Neural cell (in vitro differentiated cells): ENCODE data around the gene MRPL30. TPM values are rescaled to one million over a fixed set of nuclear protein-coding genes. Genes with fewer than 3 reads are reported as not detected.

Source experiments
- H2AFZ ChIP-seq: fragments of 200-600, 300-800 bp; sonication (generic), shearing (Covaris generic); 2 replicates; pipeline ENCODE4 v1.6.0; 2014; ENCODE audit warnings: low read depth, mild to moderate bottlenecking, antibody characterized with exemption, low read length, moderate library complexity
- H3F3A ChIP-seq: fragments of 200-600 bp; shearing (Covaris generic); 2 replicates; pipeline ENCODE4 v1.6.1; 2016; ENCODE audit warnings: mild to moderate bottlenecking, moderate library complexity, mixed read lengths, antibody characterized with exemption, low read length; ENCODE audit not compliant: insufficient read depth, poor library complexity, severe bottlenecking
- H3K27ac ChIP-seq: fragments of 200-600, 300-800 bp; sonication (generic), shearing (Covaris generic); 2 replicates; pipeline ENCODE4 v1.5.1; 2014; ENCODE audit warnings: mild to moderate bottlenecking, low read length, moderate library complexity
- H3K27me3 ChIP-seq: fragments of 300-800, 200-600 bp; sonication (generic), shearing (Covaris generic); 2 replicates; pipeline ENCODE4 v1.6.0; 2014; ENCODE audit warnings: mild to moderate bottlenecking, low read depth, low read length, moderate library complexity; ENCODE audit not compliant: insufficient read depth
- H3K36me3 ChIP-seq: fragments of 300-800, 200-600 bp; sonication (generic), shearing (Covaris generic); 2 replicates; pipeline ENCODE4 v1.5.1; 2014; ENCODE audit warnings: mild to moderate bottlenecking, antibody characterized with exemption, low read length, moderate library complexity; ENCODE audit not compliant: insufficient read depth
- H3K4me2 ChIP-seq: fragments of 300-800, 200-600 bp; sonication (generic), shearing (Covaris generic); 2 replicates; pipeline ENCODE4 v1.6.0; 2014; ENCODE audit warnings: mild to moderate bottlenecking, low read length
- H3K4me3 ChIP-seq: fragments of 300-800, 200-600 bp; sonication (generic), shearing (Covaris generic); 2 replicates; pipeline ENCODE4 v1.5.1; 2014; ENCODE audit warnings: mild to moderate bottlenecking, low read length, moderate library complexity
- H3K79me2 ChIP-seq: fragments of 200-600 bp; shearing (Covaris generic); replicated peaks from 2 replicates; pipeline ENCODE4 v1.6.0; 2014; ENCODE audit warnings: mild to moderate bottlenecking, low read length, moderate library complexity; ENCODE audit not compliant: insufficient read depth
- H3K9ac ChIP-seq: fragments of 300-800, 200-600 bp; sonication (generic), shearing (Covaris generic); 2 replicates; pipeline ENCODE4 v1.6.1; 2016; ENCODE audit warnings: mild to moderate bottlenecking, low read length, mixed read lengths
- H3K9me2 ChIP-seq: fragments of 200-600 bp; shearing (Covaris generic); 2 replicates; pipeline ENCODE4 v1.6.1; 2016; ENCODE audit warnings: mild to moderate bottlenecking, low read length, mixed read lengths; ENCODE audit not compliant: insufficient read depth
- H3K9me3 ChIP-seq: fragments of 200-600, 300-800 bp; sonication (generic), shearing (Covaris generic); 2 replicates; pipeline ENCODE4 v1.6.1; 2016; ENCODE audit warnings: mild to moderate bottlenecking, mixed run types, low read length, moderate library complexity, mixed read lengths
- H4K20me1 ChIP-seq: fragments of 200-600 bp; shearing (Covaris generic); 2 replicates; pipeline ENCODE4 v1.6.1; 2016; ENCODE audit warnings: mild to moderate bottlenecking, mixed run types; ENCODE audit not compliant: insufficient read depth
- EP300 ChIP-seq: fragments of 450-650 bp; conservative IDR thresholded peaks from 2 replicates; pipeline ENCODE4 v1.6.1; 2014; ENCODE audit warnings: antibody characterized with exemption, mild to moderate bottlenecking, moderate library complexity; ENCODE audit not compliant: poor library complexity, severe bottlenecking
- EZH2 ChIP-seq: fragments of 200-600, 300-800 bp; shearing (Covaris generic), sonication (generic); IDR thresholded peaks from 2 replicates; pipeline ENCODE4 v1.6.1; 2014; ENCODE audit warnings: antibody characterized with exemption, low read length, borderline replicate concordance, mild to moderate bottlenecking; ENCODE audit not compliant: insufficient read depth, poor library complexity, severe bottlenecking
- MXI1 ChIP-seq: fragments of 450-650 bp; conservative IDR thresholded peaks from 2 replicates; pipeline ENCODE4 v1.6.1; 2014; ENCODE audit warnings: antibody characterized with exemption, mild to moderate bottlenecking; ENCODE audit not compliant: poor library complexity, severe bottlenecking
- POLR2AphosphoS5 ChIP-seq: IDR thresholded peaks from 2 replicates; pipeline ENCODE4 v1.6.1; 2012
- RAD21 ChIP-seq: fragments of 450-650 bp; conservative IDR thresholded peaks from 2 replicates; pipeline ENCODE4 v1.6.1; 2014; ENCODE audit warnings: antibody characterized with exemption, mild to moderate bottlenecking, moderate library complexity
- SMC3 ChIP-seq: fragments of 450-650 bp; conservative IDR thresholded peaks from 2 replicates; pipeline ENCODE4 v1.6.1; 2014; ENCODE audit warnings: antibody characterized with exemption, mild to moderate bottlenecking, moderate library complexity; ENCODE audit not compliant: poor library complexity
- TAF1 ChIP-seq: IDR thresholded peaks from 2 replicates; pipeline ENCODE4 v1.6.1; 2012; ENCODE audit warnings: low read depth
- polyA plus RNA-seq: library from polyadenylated mRNA; depleted of rRNA; stranded (reverse); fragments of >200 nt; gene quantifications from 2 replicates; pipeline ENCODE4 v1.2.3, GENCODE V29; 2014
- TF ChIP-seq, protein P1 (sequence below): fragments of 450-650 bp; IDR thresholded peaks from 2 replicates; pipeline ENCODE4 v1.5.1; 2014; ENCODE audit warnings: antibody characterized with exemption, mild to moderate bottlenecking, moderate library complexity; ENCODE audit not compliant: poor library complexity, severe bottlenecking
- TF ChIP-seq, protein P2 (sequence below): IDR thresholded peaks from 2 replicates; pipeline ENCODE4 v1.6.1; 2012; ENCODE audit warnings: borderline replicate concordance

The MRPL30 gene
- polyA plus RNA-seq, 1 donor from 2014 or later = 43.1 TPM

DNA sequence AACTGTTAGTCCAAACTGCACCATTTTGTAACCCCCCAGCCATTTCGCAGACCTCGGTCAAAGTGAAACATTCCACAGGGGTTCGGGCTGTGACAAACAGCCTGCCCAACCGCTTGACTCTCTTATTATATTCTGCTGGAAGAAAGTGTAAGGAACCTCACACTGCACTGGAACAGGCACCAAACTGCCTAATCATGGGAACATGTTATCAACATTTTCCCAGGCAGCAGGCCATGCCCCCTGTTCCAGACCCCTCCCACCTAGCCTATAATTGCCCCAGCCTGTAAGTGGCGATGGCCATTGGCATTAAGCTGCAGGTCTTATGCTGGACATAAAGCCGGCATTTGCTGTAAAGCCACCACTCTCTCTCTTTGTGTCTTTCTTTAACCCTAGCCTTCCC is 57.6 kb downstream of the MRPL30 start:
- Histone ChIP-seq H3K9me2 (no peaks in the 10 kb centered on the region), H3K9ac (no peak overlapping the region), H3K79me2 (no peaks in the 10 kb centered on the region), H3K9me3 (no peaks in the 10 kb centered on the region), H3K4me3 (no peak overlapping the region), H3K27me3 (no peaks in the 10 kb centered on the region), H3F3A (no peaks in the 10 kb centered on the region), H3K36me3 (no peaks in the 10 kb centered on the region), H3K27ac (no peak overlapping the region), H4K20me1 (no peaks in the 10 kb centered on the region), H3K4me2 (no peak overlapping the region), H2AFZ (no peak overlapping the region)
- TF ChIP-seq, protein P1, sequence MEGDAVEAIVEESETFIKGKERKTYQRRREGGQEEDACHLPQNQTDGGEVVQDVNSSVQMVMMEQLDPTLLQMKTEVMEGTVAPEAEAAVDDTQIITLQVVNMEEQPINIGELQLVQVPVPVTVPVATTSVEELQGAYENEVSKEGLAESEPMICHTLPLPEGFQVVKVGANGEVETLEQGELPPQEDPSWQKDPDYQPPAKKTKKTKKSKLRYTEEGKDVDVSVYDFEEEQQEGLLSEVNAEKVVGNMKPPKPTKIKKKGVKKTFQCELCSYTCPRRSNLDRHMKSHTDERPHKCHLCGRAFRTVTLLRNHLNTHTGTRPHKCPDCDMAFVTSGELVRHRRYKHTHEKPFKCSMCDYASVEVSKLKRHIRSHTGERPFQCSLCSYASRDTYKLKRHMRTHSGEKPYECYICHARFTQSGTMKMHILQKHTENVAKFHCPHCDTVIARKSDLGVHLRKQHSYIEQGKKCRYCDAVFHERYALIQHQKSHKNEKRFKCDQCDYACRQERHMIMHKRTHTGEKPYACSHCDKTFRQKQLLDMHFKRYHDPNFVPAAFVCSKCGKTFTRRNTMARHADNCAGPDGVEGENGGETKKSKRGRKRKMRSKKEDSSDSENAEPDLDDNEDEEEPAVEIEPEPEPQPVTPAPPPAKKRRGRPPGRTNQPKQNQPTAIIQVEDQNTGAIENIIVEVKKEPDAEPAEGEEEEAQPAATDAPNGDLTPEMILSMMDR = no peak
- TF ChIP-seq TAF1 (no peak), RAD21 (no peak), SMC3 (no peak), MXI1 (no peak), POLR2AphosphoS5 (no peak), EZH2 (no peak), EP300 (no peak)
- TF ChIP-seq, protein P2, sequence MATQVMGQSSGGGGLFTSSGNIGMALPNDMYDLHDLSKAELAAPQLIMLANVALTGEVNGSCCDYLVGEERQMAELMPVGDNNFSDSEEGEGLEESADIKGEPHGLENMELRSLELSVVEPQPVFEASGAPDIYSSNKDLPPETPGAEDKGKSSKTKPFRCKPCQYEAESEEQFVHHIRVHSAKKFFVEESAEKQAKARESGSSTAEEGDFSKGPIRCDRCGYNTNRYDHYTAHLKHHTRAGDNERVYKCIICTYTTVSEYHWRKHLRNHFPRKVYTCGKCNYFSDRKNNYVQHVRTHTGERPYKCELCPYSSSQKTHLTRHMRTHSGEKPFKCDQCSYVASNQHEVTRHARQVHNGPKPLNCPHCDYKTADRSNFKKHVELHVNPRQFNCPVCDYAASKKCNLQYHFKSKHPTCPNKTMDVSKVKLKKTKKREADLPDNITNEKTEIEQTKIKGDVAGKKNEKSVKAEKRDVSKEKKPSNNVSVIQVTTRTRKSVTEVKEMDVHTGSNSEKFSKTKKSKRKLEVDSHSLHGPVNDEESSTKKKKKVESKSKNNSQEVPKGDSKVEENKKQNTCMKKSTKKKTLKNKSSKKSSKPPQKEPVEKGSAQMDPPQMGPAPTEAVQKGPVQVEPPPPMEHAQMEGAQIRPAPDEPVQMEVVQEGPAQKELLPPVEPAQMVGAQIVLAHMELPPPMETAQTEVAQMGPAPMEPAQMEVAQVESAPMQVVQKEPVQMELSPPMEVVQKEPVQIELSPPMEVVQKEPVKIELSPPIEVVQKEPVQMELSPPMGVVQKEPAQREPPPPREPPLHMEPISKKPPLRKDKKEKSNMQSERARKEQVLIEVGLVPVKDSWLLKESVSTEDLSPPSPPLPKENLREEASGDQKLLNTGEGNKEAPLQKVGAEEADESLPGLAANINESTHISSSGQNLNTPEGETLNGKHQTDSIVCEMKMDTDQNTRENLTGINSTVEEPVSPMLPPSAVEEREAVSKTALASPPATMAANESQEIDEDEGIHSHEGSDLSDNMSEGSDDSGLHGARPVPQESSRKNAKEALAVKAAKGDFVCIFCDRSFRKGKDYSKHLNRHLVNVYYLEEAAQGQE = no peak

DNA sequence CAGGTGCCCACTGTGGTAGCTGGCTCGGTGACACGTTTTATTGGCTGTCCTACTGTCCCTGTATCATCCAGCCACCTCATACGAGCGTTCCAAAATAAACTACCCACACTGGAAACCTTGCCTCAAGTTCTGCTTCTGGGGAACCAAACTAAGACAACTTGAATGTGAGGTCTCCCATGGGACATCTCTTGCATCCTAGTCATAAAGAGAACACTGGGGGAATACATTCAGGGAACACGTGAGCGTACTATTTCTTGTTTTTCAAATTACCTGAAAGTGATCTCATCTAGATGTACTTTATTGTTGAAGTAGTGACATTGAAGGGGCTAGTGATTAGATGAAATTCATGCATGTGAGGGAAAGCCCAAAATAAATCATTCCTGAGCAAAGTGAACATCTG is 59.4 kb downstream of the MRPL30 start:
- Histone ChIP-seq H3K27me3 (no peaks in the 10 kb centered on the region), H3K4me3 (no peak overlapping the region), H3K79me2 (no peaks in the 10 kb centered on the region), H3K4me2 (no peak overlapping the region), H3K9ac (no peak overlapping the region), H3K36me3 (no peaks in the 10 kb centered on the region), H3F3A (no peaks in the 10 kb centered on the region), H3K9me3 (no peaks in the 10 kb centered on the region), H2AFZ (no peak overlapping the region), H4K20me1 (no peaks in the 10 kb centered on the region), H3K27ac (no peak overlapping the region), H3K9me2 (no peaks in the 10 kb centered on the region)
- TF ChIP-seq SMC3 (no peak), TAF1 (no peak), POLR2AphosphoS5 (no peak), RAD21 (no peak), MXI1 (no peak)
- TF ChIP-seq, protein P1 = no peak
